ENCODE results near the gene LCE1C. TPM values are rescaled to one million over a fixed set of nuclear protein-coding genes. Genes with fewer than 3 reads are reported as not detected.

Gene LCE1C
- total and polyA plus RNA-seq, 2 of the 8 experiments (the other 6 are each of a cell fraction or from before 2014, with no cell fraction given), result not detected

DNA sequence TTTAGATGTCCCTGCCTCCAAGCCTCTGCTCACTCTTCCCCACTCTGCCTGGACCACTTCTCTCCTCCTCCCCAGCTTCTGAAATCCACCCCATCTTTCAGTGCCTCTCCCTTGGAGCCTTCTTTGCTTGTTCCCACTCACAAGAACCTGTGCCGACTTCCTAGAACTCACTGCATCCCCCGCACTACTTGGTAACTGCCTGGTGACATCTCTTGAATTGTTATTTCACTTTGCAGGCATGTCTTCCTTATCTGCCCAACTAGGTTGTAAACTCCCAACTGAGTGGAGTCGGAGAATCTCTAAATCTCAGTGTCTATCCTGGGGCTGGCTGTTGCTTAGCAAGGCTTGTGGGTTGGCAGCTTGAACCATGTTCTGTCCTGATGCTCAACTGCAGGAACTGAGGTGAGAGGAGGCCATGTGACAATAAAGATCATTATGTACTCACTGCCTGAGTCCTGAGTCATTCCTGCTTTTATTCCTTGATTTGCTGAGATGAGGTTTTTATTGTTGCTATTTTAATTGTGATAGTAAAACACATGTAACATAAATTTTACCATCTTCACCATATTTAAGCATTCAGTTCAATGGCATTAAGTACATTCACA, 44.7 kb downstream of the LCE1C start:
- H4K5ac ChIP-seq (ENCODE audit: insufficient read length, low read depth, low read length), result no peak overlapping the region
- CTCF ChIA-PET (ENCODE audit: partially characterized antibody), result no interaction called here
- no peak overlapping the region for H3K4ac ChIP-seq (replicated peaks; ENCODE audit: insufficient read length, low read depth, low read length)
- H2BK120ac ChIP-seq (replicated peaks; ENCODE audit: low read depth, low read length), result no peak overlapping the region
- H3K9ac ChIP-seq (replicated peaks in 1 of 4; ENCODE audit: extremely low read depth in 1 of 4, low read depth in 3 of 4, low read length in 3 of 4), result no peak overlapping the region
- no peaks in the 10 kb centered on the region for H3K23me2 ChIP-seq (ENCODE audit: low read depth, low read length)
- no peak overlapping the region for H4K91ac ChIP-seq (replicated peaks; ENCODE audit: insufficient read length, low read length)
- H3K79me1 ChIP-seq (ENCODE audit: low read depth, low read length), result no peaks in the 10 kb centered on the region
- no peak overlapping the region for H3K18ac ChIP-seq (ENCODE audit: extremely low read depth, low read length)
- no peak overlapping the region for H2BK12ac ChIP-seq (ENCODE audit: low read depth, low read length)
- no peaks in the 10 kb centered on the region for H3K79me2 ChIP-seq (ENCODE audit: control insufficient read depth in 1 of 2, insufficient read depth in 2 of 2, low read length in 2 of 2)
- no peaks in the 10 kb centered on the region for H4K20me1 ChIP-seq (replicated peaks in 1 of 2; ENCODE audit: control insufficient read depth in 1 of 2, insufficient read depth in 2 of 2, low read length in 2 of 2)
- H3K9me3 ChIP-seq (ENCODE audit: insufficient read depth in 2 of 2, low read depth in 1 of 2, low read length in 1 of 2), result peaks cover 88 to 92% of the 10 kb centered on the region in 2 experiments
- FAIRE-seq (no peak), DNase-seq (ENCODE audit: low read depth in 1 of 2, low spot score in 2 of 2) (no peak)
- 85% methylated on average over 3 of the region's 3 CpGs; no CpG with 5 or more reads in 1 of the 2 experiments for WGBS, 2 experiments (ENCODE audit: extremely low coverage in 1 of 2, insufficient coverage in 1 of 2, insufficient read length in 1 of 2, insufficient replicate concordance in 2 of 2, low coverage in 1 of 2, low lambda C conversion rate in 2 of 2, missing lambda C conversion rate in 1 of 2)
- no peak overlapping the region for H4K8ac ChIP-seq (ENCODE audit: extremely low read depth, insufficient read depth, low read length)
- no peak overlapping the region for H2BK15ac ChIP-seq (ENCODE audit: low read length)
- no peaks in the 10 kb centered on the region for H3K36me3 ChIP-seq (ENCODE audit: control insufficient read depth in 2 of 4, insufficient read depth in 4 of 4, low read length in 3 of 4)
- no peaks in the 10 kb centered on the region for H3K4me1 ChIP-seq (replicated peaks in 1 of 4; ENCODE audit: control insufficient read depth in 3 of 4, insufficient read depth in 4 of 4, low read length in 3 of 4)
- H3K23ac ChIP-seq (ENCODE audit: insufficient read length), result no peak overlapping the region
- H3K27me3 ChIP-seq (replicated peaks in 1 of 4; ENCODE audit: control insufficient read depth in 3 of 4, extremely low read depth in 1 of 4, insufficient read depth in 3 of 4, low read length in 3 of 4), result no peaks in the 10 kb centered on the region
- no peak overlapping the region for H3K4me2 ChIP-seq (ENCODE audit: insufficient read depth in 1 of 2, low read depth in 2 of 2, low read length in 2 of 2)
- no peak overlapping the region for H2BK20ac ChIP-seq (ENCODE audit: low read length)
- H3K56ac ChIP-seq (replicated peaks; ENCODE audit: insufficient read length, low read depth, low read length), result no peak overlapping the region
- H2BK5ac ChIP-seq (ENCODE audit: low read depth, low read length), result no peak overlapping the region
- H2AFZ ChIP-seq (ENCODE audit: low read length), result no peak overlapping the region
- POLR2A ChIA-PET (ENCODE audit: partially characterized antibody), result no interaction called here
- no peak overlapping the region for H3K4me3 ChIP-seq (ENCODE audit: extremely low read depth in 1 of 4, insufficient read depth in 2 of 4, low read depth in 3 of 4, low read length in 4 of 4)
- H3K27ac ChIP-seq (ENCODE audit: low read depth, low read length), result no peak overlapping the region
- H3K14ac ChIP-seq (ENCODE audit: insufficient read length), result no peak overlapping the region
- no peak overlapping the region for H2AK5ac ChIP-seq (ENCODE audit: low read depth, low read length)
- TF ChIP-seq BRCA1 (IDR thresholded peaks at IDR 0.05; ENCODE audit: low read depth, low read length) (no peak), GTF2F1 (IDR thresholded peaks at IDR 0.05; ENCODE audit: borderline replicate concordance, low read depth, low read length) (no peak), TAF1 (IDR thresholded peaks at IDR 0.05; ENCODE audit: low read depth, low read length) (no peak), SP1 (IDR thresholded peaks at IDR 0.05; ENCODE audit: low read depth, low read length) (no peak), SIN3A (conservative IDR thresholded peaks at IDR 0.05 in 1 of 2, IDR thresholded peaks at IDR 0.05 in 1 of 2; ENCODE audit: low read depth in 1 of 2, low read length in 2 of 2) (no peak), YY1 (IDR thresholded peaks at IDR 0.05; ENCODE audit: low read depth, low read length) (no peak), RXRA (IDR thresholded peaks at IDR 0.05; ENCODE audit: insufficient read depth, low read depth, low read length) (no peak), POU5F1 (IDR thresholded peaks at IDR 0.05; ENCODE audit: low read depth, low read length) (no peak), TEAD4 (IDR thresholded peaks at IDR 0.05; ENCODE audit: low read depth, low read length) (no peak), NANOG (IDR thresholded peaks at IDR 0.05; ENCODE audit: insufficient read depth, low read depth, low read length, poor library complexity, severe bottlenecking) (no peak), SIRT6 (IDR thresholded peaks at IDR 0.05; ENCODE audit: low read length) (no peak), RAD21 (IDR thresholded peaks at IDR 0.05 in 1 of 2, conservative IDR thresholded peaks at IDR 0.05 in 1 of 2; ENCODE audit: low read depth in 2 of 2, low read length in 2 of 2) (no peak)
- TF ChIP-seq, protein P1, sequence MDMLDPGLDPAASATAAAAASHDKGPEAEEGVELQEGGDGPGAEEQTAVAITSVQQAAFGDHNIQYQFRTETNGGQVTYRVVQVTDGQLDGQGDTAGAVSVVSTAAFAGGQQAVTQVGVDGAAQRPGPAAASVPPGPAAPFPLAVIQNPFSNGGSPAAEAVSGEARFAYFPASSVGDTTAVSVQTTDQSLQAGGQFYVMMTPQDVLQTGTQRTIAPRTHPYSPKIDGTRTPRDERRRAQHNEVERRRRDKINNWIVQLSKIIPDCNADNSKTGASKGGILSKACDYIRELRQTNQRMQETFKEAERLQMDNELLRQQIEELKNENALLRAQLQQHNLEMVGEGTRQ (IDR thresholded peaks at IDR 0.05; ENCODE audit: low read length), result no peak
